SK-N-DZ (cell line): Measurements from ENCODE around the gene ZNF322.

ENCODE experiments used
- DNase-seq: peaks from one replicate; pipeline ENCODE4 v3.0.0-alpha.2; 2015; ENCODE audit warnings: low spot score

The ZNF322 gene

DNA sequence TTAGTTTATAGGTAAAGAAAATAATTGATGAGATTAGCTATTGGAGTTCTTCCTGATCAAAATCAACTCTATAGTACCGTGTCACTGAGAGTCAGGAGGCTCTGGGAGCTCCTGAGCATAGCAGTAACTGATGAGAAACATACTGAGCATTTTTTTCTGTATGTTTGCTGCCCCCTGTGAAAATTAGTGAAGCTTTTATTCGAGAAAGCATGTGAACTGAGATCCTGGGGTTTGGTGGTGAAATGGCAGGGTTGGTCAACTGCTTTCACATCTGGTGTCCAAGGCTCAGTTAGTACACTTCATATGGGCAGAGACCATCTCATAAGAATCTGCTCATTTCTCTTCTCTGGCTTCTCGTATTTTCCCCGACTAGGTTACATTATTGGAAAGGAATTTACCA, 66.9 kb downstream of the ZNF322 start:
- DNase-seq, result no peak

- DNase-seq, result no peak
Measured at GRCh38 chr6:26588965-26589364, 70.6 kb downstream of the ZNF322 start.
